HL-60/S4 treated with retinoic acid at 250 ng/mL for 4 days and 3 days (cell line): Measurements from ENCODE around the gene TMEM144.

Experiments
- in situ Hi-C: fragments of 300-500 bp; cut with MboI; formaldehyde crosslinking; loops from 2 replicates; pipeline ENCODE4 v1.7.0; 2022; ENCODE audit warnings: low sequenced_read_pairs

TMEM144 gene

DNA sequence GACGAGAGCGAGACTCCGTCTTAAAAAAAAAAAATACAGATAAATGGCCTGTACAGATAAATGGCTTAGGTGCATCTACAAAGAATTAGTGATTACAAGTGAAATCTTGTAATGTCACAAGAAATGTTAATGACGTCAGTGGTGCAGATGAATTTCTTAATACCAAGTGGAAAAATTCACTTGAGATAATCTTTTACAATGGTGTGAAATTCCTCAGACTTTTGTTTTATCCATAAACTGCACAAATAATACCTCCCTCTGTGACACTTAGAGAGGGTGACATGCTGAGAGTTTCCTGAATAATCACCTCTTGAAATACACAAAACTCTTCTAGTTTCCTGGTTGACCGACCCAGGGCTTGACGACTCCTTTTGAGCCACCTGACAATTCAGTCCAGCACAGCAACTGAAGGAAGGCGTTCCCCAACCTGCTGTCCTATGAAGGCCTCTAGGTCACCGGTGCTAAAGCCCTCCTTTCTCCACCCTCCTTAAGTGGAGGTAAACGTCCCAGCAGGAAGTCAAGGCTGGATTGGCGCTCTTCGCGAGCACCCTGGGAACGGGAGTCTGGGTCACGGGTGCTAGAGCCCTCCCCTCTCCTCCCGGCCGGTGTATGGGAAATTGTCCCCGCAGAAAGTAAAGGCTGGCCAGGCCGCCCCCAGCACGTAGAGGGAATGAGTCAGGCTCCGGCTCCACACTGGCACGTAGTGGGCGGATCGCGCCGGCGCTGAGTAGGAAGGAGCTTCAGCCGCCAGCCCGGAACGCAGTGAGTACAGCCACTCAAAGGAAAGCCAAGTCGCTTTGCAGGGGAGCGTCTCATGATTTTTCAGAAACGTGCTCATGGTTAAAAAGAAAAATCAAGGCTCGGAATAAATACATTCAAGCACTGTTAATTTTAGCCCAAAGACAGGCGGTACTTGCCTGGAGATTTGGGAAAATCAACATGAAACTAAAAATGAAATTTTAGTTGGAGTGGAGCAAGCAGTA lies at the start of gene TMEM144:
Gene TMEM144, plus strand, starts transcription at position 662 of the 983 bp plus-strand sequence. CDS start 2,182 bp downstream, outside the sequence.
- in situ Hi-C loops: no loop called here

DNA sequence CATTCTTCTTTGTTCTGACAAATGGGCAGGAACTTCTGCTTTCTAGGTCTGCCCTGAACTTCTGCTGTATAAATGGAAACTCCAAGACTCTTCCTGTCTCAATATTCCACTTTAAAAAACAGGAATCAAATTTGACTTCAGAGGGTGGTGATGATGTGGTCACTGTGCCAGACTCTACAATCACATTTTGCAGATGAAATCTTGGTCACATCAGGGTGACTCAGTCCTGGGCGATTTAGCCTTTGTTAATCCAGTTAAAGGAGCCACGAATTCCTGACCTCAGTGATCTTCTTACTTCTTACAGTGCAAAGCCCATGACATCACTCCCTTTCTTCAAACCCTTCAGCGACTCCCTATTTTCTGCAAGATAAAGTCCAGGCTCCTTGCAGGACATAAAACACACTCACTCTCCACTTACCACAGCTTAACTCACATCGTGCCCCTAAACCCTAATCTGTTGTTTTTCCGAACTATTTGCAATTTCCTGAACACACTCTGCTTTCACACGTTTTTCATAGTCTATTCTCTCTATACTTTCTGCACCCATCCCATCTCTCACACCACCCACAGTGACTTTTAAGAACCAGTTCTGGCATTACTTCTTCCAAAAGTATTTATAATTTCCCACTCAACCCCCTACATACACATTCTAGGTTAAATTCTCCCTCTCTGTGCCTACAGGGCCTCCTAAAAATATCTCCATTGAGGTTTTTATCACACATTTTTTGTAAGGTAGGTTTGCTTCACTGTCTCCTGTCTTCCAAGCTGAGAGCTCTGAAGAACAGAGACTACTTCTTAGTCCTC lies 48.5 kb upstream of the TMEM144 start:
- in situ Hi-C loops: no loop called here

DNA sequence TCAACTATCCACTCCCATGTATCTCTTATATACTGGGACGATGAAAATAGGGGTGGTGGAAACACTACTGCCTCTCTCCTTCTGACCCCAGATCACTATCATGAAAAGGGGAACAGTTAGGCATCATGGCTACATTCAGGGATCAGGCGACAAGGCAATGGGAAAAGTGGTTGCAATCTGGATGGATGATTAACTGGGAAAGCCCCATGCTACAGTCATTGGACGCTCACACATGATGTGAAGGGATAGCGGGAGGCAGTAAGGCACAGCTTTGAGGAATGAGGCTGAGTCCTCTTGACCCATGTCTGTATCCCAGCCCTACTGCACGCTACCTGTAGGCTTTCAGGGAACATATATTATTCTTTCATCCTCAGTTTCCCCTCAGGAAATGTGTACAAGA lies 47.7 kb upstream of the TMEM144 start:
- in situ Hi-C loops: no loop called here

DNA sequence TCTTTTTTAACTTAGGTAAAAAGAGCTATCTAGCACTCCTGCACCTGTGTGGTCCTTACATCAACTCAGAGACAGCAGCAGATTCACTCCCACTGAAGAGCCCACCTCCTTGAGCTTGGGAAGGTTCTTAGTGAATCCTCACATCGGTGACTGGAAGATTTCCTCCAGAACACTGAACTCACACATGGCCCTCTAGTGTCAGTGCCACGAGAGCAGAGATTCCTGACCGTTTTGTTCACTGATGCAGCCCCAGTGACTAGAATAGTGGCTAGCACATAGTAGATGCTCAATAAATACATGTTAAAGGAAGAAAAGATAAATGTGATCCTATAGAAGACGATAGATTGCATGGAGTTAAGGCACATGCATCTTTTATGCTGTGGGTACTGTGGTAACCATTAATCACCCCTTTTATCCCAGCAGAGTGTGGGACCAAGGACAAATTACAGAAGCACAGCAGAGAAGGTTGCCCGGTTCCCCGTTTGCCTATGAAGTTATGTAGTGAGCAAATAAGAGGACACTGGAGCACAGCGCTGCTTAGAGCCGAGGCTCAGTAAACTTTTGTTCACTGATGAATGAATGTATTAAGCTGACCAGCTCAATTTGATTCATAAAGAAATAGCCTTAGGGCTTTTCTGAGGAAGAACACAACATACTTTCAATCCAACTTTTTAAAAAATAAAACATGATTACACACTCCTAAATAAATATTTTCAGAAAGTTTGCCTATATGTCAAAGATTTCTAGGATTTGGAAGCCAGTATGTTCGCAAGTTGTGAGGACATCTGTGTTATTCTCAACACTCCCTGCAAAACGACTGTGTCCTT lies 46.1 kb upstream of the TMEM144 start:
- in situ Hi-C loops: no loop called here

DNA sequence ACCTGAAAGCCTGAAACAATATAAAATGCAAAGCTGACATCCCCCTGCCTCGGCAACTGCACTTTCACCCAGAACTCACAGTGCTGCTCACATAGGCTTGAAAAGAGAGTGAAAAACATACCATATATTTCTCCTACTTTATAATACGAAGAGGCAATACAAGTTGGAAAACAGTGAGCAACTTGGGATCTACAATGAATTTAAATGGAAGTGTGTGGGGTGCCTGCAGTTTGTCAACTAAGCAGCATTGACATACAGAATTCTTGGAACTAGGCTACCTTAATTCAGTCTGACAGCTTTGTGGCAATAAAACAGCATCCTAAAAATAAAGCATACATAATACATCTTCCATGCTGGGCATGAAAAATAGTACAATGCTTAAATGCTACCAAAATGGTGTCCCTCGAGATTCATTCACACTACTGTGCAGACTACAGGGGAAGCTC lies 45.5 kb upstream of the TMEM144 start:
- in situ Hi-C loops: no loop called here

DNA sequence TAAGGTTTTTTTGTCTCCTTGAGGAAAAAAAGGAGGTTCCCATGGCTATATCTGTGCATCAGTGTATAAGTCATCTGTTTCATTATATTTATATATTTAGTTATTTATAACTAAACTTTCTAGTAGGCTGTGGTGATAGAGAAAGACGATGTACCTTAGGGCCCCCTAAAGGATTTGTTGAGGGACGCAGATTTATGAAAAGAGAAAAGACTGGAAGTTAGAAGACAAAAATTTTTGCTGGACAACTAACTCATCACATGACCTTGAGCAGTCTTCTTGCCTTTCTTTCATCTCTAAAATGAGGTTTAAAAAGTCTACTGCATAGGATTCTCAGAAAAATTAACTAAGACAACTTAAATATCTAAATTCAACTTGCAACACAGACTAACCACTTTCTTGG lies 43.6 kb upstream of the TMEM144 start:
- in situ Hi-C loops: no loop called here

DNA sequence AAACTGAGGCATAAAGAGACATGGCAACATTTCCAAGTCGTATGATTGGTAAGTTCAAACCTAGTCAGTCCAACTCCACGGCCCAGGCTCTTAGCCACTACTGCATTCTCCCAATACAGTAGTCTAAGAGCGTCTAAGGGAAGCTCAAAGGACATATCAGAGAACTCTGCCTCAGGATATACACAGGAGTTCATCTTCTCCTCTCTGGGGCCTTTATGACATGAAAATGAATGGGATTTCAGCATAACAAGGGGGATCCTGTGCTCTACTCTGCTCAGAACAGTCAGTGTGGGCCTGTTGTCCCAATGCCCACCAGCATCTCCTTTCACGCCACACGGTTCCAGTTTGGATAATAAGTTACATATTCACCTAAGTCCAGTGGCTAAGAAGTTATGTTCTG lies 41.7 kb upstream of the TMEM144 start:
- in situ Hi-C loops: no loop called here

DNA sequence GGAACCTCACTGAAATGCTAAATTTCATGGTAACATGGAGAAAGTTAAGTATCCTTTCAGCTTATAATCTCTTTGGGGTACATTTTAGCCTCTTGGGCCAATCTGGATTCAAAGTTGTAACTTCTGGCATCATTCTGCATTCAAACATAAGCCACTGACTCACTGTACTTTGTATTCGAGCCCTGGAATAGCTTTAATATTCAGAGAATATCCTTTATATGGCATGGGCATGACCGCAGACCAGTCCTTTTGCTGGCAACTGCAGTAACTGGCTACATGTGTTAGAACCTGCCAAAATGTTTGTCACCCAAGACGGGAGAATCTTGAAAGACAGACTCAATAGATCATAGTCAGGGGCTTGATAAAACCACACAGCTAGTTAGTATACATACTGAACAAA lies 40.8 kb upstream of the TMEM144 start:
- in situ Hi-C loops: no loop called here

DNA sequence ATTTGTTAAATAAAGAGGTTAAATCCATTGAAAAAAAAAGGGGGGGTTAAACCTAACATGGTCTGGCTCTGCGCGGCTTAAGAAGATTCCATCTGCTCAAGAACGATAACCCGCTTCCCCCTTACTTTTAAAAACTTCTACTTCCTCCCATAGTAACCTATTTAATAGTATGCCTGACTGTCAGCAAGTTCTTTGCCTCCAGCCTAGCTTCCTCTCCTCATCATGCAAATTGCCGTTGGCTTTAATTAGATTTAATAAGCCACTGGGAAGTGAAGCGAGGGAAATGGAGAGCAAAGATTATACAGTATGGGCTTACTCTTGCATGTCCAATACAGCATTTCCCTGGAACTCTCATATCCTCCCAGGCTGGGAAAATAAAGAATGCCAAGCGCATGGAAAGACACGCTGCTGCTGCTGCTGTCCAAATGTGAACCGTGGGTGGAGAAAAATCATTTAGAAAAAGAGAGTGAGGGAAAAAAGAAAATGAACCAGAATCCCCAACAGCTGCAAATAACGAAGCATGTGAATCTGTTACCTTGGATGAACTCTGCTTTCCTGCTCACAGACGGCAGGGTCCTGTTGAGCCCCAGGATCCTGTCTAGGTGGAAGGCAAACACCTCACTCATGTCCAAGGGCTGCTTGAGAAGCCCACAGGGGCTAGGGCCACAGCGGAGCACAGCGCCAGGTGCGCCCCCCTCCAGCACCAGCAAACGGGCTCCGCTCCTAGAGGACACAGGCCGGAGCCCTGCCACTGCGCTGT lies 40.2 kb upstream of the TMEM144 start:
- in situ Hi-C loops: no loop called here

DNA sequence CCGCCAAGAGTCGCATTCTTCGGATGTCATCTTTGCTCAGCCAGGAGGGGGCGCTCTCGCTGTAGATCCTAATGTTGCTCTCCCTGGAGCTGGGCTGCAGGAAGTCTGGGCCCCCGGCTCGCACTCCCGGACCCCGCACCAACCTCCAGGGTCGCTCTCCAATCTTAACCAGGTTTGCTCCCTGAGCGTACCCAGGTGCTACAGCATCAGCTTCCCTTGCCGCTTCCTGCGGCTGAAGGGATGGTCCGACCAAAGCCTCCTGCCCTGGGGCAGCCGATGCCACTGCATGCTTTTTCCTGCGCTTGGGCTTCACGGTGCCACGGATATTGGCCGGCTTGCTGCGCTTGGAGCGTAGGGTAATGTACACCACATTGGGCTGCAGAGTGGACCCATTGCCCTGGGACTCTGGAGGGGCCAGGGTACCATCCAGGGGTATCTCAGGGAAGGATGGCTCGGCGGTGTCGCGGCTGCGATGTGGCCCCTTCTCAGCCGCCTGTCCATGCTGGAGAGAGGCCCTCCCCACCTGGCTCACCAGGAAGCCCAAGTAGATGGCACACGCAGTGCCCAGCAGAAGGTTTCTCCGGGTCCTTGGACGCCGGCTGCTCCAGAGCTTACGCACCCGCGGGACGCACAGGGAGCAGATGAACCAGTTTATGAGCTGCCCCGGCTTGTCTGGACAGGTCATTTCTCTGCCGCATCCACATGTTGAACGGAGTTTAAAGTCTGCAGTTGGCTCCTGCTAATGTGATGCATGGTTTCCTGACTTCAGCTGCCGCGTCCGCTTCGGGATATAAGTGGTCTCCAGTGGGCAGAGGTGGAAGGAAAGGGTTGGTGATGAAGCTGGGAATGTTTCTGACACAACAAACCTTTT lies 39.4 kb upstream of the TMEM144 start:
- in situ Hi-C loops: no loop called here

DNA sequence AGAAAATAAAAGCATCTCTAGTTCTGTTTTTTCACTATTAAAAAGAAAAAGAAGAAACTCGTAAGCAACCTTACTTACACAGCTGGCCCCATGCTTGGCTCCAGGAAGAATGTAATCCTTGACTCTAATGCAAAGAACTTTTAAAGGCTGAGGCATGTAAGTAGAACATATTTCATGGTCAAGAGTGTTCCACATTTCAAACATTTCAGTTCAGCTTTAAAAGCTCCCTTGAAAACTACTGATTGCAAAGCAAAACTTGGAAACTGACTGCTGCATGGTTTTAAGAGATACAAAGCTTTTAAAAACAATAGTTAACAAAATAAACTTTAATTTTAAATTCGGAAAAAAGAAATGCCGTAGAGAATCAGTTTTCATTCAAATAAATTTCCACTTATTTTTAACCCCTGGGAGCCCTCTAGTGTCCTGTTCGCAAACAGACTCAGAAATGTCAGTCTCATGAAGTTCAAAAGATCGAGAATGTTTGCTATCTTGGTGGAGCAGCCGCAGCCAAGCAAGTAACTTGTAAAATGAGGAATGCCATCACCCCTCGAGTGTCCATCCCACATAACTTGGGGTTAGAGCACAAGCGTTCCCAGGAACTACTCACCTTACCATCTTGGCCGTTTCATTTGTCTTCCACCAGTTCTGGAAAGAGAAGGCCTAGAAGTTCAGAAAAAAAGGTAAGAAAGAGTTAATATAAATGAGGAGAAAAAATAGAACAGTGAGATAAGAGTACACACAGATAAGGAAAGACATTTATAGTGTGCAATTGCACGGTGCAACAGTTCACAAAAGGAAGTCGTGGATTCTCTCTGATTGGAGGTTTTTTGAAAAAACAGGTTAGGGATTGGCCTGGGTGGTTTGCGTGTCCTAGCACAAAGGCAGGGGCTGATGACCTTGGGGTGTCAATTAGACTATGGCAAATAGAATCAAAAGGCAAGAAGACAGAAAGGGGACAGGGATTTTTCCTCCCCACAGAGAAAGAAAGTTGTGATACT lies 37.7 kb upstream of the TMEM144 start, which contains the start of gene GASK1B:
Gene GASK1B, minus strand, starts transcription at position 765 of the 998 bp plus-strand sequence. CDS start 1,650 bp downstream, outside the sequence.
- in situ Hi-C loops: no loop called here

DNA sequence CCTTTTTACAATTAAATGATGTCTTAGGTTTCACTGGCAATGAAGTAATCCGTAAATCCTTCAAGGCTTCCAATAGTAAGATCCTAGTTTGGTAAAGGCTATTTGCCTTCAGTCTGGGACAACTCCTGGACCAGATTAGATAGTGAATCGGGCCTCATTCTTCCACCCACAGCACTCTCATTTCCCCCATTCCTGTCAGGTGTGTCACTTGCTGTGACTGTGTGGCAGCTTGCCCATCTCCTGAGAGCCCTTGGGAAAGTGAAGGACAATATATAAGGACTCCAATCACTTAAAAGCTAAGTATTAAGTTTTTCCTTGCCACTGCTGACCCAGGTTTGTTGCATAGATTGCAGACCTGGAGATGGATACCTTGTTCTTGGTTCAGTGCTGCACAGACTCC lies 34.2 kb upstream of the TMEM144 start:
- in situ Hi-C loops: no loop called here

DNA sequence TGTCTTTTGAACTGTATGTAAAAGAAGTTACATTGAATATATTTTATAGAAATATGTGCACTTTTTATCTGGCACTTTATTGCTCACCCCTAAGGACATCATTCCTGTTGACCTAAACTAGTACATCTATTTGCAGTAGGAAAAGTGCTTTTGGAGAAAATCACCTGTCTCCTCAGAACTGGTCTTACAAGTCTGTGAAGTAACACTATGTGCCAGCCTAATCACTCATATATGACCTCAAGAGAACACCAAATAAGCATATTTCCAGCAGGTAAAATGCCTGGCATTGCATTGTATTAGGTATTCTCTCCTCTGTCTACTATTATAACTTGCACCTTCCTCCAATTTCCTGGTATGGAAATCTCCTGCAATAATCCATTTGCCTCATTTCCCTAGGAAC lies 33.5 kb upstream of the TMEM144 start:
- in situ Hi-C loops: no loop called here

DNA sequence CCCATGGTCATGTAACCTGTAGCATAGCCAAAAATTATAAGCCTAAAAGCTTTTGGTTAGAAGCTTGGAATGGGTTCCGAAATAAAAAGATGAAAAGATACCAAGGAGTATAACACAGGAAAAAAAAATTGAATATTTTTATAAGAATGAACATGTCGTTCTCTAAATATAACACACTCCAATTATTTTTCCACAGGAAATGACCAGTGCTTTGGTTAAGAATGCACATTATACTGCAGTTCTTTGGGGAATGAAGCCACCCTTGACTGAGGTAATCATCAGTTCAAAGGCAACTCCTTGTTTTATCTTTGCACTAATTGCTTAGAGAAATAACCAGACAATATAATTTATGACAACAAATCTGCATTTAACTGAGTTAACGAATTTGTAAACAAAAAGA lies 30.8 kb upstream of the TMEM144 start:
- in situ Hi-C loops: no loop called here

DNA sequence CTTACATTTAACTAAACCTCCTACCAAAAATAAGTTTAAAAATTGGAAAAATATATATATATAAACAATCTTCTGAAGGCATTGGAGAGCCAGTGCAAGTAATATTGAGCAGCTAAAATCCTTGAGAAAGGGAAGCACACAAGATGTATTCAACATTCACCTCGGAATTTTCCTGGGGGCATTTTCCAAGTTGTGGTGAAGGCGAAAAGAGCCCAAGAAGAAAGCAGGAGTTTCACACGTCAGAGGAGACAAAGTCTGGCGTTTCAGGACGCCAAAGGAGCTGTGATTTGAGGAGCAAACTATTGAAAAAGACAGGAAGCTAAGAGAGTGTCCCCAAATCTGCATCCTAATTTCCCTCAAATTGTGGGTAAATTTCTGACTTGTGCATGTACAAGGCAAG lies 28.4 kb upstream of the TMEM144 start:
- in situ Hi-C loops: no loop called here

DNA sequence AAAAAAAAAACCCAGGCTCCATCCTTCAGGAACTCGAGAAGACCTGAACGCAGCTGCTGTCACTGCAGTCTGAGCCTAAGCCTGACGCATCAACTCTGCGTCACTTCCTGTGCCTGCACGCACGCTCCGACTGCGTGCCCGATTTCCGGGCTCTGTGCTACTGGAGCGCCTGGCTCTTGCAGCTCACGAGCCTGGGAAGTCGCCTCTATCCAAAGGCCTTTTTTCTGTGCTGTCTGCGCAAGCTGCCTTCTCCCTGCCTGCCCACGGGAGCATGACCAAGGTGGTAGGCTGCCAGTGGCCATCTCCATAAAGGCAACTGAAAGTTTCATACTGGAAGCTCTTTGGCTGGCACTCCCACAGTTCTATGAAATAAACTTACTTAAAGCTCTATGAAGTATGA lies 27.6 kb upstream of the TMEM144 start:
- in situ Hi-C loops: no loop called here

DNA sequence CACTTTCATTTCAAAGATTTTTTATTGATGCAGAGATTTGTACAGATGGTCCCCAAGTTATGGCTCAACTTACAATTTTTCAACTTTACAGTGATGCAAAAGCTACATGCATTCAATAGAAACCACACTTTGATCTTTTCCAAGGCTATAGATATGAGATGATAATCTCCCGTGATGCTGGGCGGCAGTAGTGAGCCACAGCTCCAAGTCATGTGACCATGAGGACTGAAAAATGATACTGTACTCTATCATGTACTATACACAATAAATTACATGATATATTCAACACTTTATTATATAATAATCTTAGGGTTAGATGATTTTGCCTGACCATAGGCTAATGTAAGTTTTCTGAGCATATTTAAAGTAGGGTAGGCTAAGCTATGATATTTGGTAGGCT lies 23.5 kb upstream of the TMEM144 start:
- in situ Hi-C loops: no loop called here

DNA sequence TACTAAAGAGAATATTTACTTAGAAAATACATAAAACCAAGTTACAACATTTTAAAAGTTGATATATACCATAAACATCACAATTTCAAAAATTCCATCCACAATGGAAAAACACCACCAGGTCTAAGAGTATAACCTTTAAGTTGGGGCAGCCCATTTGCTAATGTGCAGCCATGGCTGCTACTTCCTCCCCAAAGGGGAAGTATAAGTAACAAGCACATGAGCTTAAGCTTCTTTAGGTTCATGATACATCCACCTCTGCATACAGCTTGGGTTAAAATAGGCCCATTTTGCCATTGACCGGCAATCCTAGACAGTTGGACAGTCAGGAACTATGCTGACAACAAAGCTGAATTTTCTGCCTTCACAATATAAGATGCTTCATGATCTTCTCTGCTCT lies 20.9 kb upstream of the TMEM144 start:
- in situ Hi-C loops: no loop called here
